Measurements from ENCODE around the gene UBXN11.

The UBXN11 gene

GRCh38 chr1:26306290-26307229 is at the start of gene UBXN11:
Gene UBXN11, minus strand, starts transcription at chr1:26306636. Its CDS starts 3,753 bp downstream, at chr1:26302883.
- peak; percentile 96 for DNase-seq

- DNase-seq: no peak
Observed at GRCh38 chr1:26356106-26356505, 49.7 kb upstream of the UBXN11 start.

- no peak for DNase-seq
Observed at GRCh38 chr1:26354972-26355371, 48.5 kb upstream of the UBXN11 start.

GRCh38 chr1:26353976-26354820 is 47.8 kb upstream of the UBXN11 start, which contains the start of gene CRYBG2:
Gene CRYBG2, minus strand, starts transcription at chr1:26354130. Its CDS starts 7,473 bp downstream, at chr1:26346657.
- no peak for DNase-seq

- DNase-seq: no peak
Observed at GRCh38 chr1:26353210-26353859, 46.9 kb upstream of the UBXN11 start.

GRCh38 chr1:26352338-26352679 is 45.9 kb upstream of the UBXN11 start:
- DNase-seq: no peak

- no peak for DNase-seq
Observed at GRCh38 chr1:26351590-26352337, 45.3 kb upstream of the UBXN11 start.

GRCh38 chr1:26350701-26351589 is 44.5 kb upstream of the UBXN11 start:
- DNase-seq: no peak

GRCh38 chr1:26350343-26350700 is 43.9 kb upstream of the UBXN11 start:
- no peak for DNase-seq

GRCh38 chr1:26349877-26350244 is 43.4 kb upstream of the UBXN11 start:
- no peak for DNase-seq

GRCh38 chr1:26349188-26349876 is 42.9 kb upstream of the UBXN11 start:
- no peak for DNase-seq

- no peak for DNase-seq
Observed at GRCh38 chr1:26346274-26347033, 40.0 kb upstream of the UBXN11 start.

- DNase-seq: no peak
Observed at GRCh38 chr1:26345718-26346117, 39.3 kb upstream of the UBXN11 start.

GRCh38 chr1:26344147-26344920 is 37.9 kb upstream of the UBXN11 start:
- no peak for DNase-seq

GRCh38 chr1:26340047-26340481 is 33.6 kb upstream of the UBXN11 start:
- no peak for DNase-seq

GRCh38 chr1:26338670-26339069 is 32.2 kb upstream of the UBXN11 start:
- DNase-seq: no peak

GRCh38 chr1:26337625-26338024 is 31.2 kb upstream of the UBXN11 start:
- DNase-seq: no peak

- DNase-seq: no peak
Observed at GRCh38 chr1:26337206-26337535, 30.7 kb upstream of the UBXN11 start.

GRCh38 chr1:26336477-26337205 is 30.2 kb upstream of the UBXN11 start:
- DNase-seq: peak; percentile 66

Measured in eye (tissue), 1 donor.